OCI-M1 (cell line): ENCODE measurements around the gene BNC2.

Source experiments
- DNase-seq: peaks from one replicate; lab custom pipeline; 2025; lab: John Stamatoyannopoulos, UW

BNC2 gene

DNA sequence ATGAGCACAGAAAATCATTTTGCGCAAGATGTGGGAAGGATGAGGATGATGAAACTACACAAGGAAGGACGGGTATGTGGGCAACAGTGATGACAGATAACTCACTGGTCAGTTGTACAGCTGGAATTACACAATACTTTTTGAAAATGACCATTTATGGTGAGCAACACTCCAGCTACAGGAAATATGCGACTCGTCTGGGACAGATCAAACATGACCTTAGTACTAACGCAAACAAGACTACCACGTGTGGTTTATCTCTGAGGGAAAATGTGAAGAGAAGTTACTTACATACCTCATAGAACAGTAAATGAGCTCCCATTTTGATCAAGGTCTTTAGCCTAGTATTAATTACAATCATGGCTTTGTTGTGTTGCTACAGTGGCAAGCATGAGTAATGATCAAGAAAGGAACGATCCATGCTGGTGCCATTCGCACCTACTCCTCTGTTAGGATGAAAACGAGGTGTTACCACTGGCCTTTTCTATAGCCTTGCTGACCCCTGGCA is 456.9 kb downstream of the BNC2 start:
- DNase-seq, result peak; percentile 73

GRCh38 chr9:16412740-16413139 is 457.7 kb downstream of the BNC2 start:
- DNase-seq, result no peak

- no peak for DNase-seq
These were observed 459.2 kb downstream of the BNC2 start for GRCh38 chr9:16411311-16411710.

DNA sequence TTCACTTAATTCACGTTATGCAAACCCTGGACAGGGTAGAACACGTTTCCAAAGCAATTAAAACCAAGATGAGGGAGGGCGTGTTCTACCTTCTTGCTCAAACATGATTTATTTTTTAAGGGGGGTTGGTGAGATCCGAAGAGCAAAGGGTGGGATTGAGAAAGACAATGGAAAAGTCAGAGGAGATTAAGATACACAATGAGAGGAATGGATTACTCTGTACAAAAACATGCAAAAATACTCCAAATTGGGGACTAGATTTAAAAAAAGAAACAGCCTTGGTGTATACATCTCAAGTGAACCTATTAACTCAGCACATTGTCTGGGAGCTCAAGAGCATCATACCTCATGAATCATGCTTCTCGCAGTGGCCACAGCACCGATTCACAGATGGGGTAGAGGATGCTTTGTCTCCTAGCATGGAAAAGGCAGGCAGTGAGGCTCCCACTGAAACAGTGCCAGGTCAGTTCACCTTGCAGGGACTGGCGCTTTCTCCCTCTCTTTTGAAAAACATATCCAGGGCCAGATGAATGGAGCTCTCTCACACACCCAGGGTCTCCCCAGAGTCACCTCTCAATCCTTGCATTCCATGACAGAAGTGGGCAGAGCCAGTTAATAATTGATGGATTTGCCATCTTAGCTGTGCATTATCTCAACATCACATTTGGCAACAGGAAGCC is 459.7 kb downstream of the BNC2 start:
- no peak for DNase-seq

DNA sequence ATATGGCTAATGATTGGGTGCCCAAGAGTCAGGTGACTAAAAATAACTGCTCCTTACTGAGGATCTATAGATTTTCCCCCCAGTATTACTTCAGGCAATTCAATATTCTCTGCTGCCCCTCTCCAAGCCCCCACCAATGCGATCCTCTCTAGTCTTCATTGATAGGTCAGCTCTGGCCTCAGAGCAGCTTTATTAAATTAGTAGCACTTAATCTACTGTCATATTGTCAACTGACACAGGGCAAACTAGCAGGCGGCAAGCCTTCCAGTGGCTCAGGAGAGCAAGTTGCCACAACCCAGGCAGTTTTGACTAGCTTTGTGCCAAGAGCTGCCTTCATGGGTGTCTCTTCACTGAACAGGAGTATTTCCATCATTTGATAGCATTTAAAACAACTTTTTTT is 462.9 kb downstream of the BNC2 start:
- no peak for DNase-seq

- DNase-seq, result no peak
These were observed 463.8 kb downstream of the BNC2 start for GRCh38 chr9:16406526-16407225.

DNA sequence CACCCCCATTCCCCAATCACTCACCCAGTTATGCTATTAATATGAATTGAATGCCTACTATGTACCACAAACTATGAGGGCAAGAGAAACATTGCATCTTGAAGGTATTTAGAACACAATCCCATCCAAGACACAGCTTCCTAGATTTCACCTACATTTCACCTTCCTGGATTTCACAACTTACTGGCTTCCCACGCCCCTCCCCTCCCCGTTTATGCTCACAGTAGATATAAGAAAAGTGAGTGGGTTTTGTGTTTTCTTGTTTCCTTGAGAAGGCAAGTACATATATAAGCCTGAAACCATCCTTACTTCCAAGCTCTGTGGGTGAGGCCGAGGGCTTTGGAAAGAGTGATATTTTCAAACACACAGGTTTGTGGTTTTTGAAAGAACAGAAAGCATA is 465.0 kb downstream of the BNC2 start:
- DNase-seq, result no peak

- DNase-seq, result no peak
These were observed 468.8 kb downstream of the BNC2 start for GRCh38 chr9:16401701-16402100.

DNA sequence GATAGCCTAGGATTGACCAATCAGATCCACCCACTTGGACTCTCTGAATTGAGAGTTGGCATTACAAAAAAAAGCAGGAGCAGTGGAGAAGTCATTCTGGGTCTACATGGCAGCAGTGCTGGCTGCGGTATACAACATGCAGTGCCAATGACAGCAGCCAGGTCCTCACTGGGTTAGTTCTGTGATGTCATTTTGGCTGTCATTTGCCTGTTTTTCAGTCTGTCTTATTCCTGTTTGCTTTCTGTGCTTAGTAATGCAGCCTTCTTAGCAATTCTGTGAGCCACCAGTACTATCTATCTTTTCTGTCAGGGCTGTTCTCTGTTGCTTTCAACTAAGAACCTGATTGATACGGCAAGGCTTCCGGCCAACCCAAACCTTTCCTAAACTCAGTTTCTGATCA is 471.8 kb downstream of the BNC2 start:
- no peak for DNase-seq

- no peak for DNase-seq
These were observed 474.1 kb downstream of the BNC2 start for GRCh38 chr9:16396389-16396788.

GRCh38 chr9:16391369-16391768 is 479.1 kb downstream of the BNC2 start:
- no peak for DNase-seq

GRCh38 chr9:16387382-16387781 is 483.1 kb downstream of the BNC2 start:
- no peak for DNase-seq

GRCh38 chr9:16386827-16387077 is 483.7 kb downstream of the BNC2 start:
- DNase-seq, result no peak

GRCh38 chr9:16386007-16386826 is 484.3 kb downstream of the BNC2 start:
- no peak for DNase-seq

- DNase-seq, result no peak
These were observed 484.9 kb downstream of the BNC2 start for GRCh38 chr9:16385590-16385989.

DNA sequence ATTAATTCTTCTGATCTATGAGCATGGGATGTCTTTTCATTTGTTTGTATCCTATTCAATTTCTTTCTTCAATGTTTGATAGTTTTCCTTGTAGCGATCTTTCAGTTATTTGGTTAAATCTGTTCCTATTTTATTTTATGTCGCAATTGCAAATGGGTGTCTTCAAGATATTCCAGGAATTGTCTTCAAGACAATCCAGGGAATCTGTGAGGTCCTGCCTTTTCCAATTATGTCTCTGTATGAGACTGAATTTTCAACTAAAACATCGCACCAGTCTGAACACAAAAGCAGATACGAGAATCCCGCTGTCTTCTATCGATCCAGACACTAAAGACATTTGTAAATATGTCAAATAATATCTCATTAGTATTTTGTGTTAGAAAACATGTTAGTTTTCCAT is 485.5 kb downstream of the BNC2 start:
- no peak for DNase-seq

- no peak for DNase-seq
These were observed 493.2 kb downstream of the BNC2 start for GRCh38 chr9:16377311-16377710.

- no peak for DNase-seq
These were observed 499.2 kb downstream of the BNC2 start for GRCh38 chr9:16371306-16371705.

- DNase-seq, result no peak
These were observed 499.8 kb downstream of the BNC2 start for GRCh38 chr9:16370647-16371046.

- no peak for DNase-seq
These were observed 501.0 kb downstream of the BNC2 start for GRCh38 chr9:16369427-16369826.

- DNase-seq, result no peak
These were observed 502.0 kb downstream of the BNC2 start for GRCh38 chr9:16368237-16369087.

DNA sequence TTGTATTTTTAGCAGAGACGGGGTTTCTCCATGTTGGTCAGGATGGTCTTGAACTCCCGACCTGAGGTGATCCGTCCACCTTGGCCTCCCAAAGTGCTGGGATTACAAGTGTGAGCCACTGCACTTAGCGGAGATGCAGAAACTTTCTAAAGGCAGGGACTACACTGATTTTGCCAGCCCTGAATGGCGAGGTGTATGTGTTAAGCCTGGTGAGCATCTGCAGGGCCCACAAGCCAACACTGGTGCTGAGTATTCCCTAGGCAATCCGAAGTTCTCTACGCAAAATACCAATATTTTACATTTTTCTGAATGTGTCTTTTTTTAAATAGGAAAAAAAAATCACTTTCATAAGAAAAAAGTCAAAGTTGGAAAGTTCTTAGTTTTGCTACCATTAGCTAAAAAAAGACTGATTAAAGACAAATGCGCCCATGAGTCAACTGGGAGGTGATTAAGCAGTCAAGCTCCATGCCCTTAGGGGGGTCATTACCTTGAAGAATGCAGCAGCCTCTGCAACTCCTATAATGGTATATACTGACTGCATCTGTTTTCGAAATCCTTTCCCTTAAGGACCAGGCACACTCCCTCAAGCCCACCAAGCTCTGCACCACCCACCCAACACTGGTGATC is 502.8 kb downstream of the BNC2 start:
- no peak for DNase-seq
